Right lung (tissue), 5 donors: ENCODE data around the gene SCYL3. TPM values are rescaled to one million over a fixed set of nuclear protein-coding genes. Genes with fewer than 3 reads are reported as not detected.

Source experiments
- DNase-seq, 2 donors: peaks; one replicate each; pipeline ENCODE4 v3.0.0-alpha.2; 2013
- polyA plus RNA-seq, 5 donors: library from polyadenylated mRNA; unstranded; fragments of 120-200 nt; gene quantifications; one replicate each; pipeline versions ENCODE4 v1.2.1 to v1.2.3, GENCODE V29; 2013; ENCODE audit warnings: inconsistent platforms in 1 of 5, low replicate concordance in 1 of 5; ENCODE audit not compliant: insufficient read length in 5 of 5, insufficient read depth in 1 of 5

SCYL3 gene
- polyA plus RNA-seq, 5 donors, result 15.2 to 23.5 (median 22.9) TPM

DNA sequence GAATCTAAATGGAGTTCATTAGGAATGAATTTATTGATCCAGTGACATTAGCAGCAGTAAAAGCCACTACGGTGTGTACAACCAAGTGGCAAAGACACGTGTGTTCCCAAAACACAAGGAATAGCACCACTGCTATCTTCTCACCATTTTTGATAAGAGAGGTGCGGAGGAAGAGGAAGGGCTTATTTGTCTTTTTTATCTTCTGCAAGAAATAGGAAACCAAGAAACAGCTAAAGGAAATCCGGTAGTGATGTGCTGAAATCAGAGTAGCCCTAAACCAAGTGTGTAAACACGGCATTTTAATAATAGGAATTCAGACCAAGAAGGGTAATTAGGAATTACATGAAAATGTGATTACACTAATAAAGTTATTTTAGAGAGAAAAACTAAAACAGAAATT lies 9.1 kb upstream of the SCYL3 start:
- DNase-seq, result no peak

GRCh38 chr1:169901115-169901514 lies 7.4 kb upstream of the SCYL3 start:
- no peak for DNase-seq

- DNase-seq, result no peak
Measured at GRCh38 chr1:169900571-169900970, 6.9 kb upstream of the SCYL3 start.

GRCh38 chr1:169899519-169900217 lies 6.0 kb upstream of the SCYL3 start:
- no peak for DNase-seq

DNA sequence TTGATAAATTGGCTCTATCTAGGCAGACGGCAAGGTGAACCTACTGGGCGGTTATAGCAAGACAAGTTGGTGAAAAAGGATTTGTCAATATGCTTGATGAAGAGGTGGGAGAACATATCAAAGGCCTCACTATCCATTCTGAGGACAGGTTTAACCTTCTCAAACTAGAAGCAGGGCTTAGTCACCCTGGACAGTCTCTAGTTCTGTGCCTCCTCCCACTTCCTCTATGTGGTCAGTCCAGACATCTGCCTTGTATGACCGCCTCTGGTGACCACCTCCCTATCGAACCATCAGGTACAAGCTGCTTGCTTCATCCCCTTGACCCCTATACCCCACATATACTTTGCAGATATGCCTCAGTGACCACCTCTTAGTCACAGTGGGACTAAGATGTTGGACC lies 2.3 kb upstream of the SCYL3 start:
- DNase-seq, result no peak

DNA sequence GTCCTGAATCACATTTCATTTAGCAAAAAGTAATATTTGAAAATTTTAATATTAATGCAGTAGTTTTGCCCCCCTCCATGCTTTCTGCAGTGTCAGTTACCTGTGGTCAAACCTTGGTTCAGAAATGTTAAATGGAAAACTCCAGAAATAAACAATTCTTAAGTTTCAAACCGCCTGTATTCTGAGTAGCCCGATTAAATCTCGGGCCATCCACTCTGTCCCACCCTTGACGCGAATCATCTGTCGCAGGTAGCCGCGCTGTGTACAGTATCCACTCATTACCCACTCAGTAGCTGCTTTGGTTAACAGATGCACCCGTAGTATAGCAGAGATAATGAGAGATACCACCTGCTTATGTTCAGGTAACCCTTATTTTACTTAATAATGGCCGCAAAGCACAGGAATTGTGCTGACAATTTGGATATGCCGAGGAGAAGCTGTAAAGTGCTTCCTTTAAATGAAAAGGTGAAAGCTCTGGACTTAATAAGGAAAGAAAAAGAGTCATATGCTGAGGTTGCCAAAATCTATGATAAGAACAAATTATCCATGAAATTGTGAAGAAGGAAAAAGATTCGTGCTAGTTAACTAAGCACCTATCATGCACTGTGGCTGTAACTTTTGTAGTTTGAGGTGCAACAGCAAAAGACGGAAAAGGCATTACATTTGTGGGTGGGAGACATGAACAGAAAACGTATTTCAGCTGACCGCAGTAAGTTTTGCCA lies 889 bp upstream of the SCYL3 start:
- no peak for DNase-seq

DNA sequence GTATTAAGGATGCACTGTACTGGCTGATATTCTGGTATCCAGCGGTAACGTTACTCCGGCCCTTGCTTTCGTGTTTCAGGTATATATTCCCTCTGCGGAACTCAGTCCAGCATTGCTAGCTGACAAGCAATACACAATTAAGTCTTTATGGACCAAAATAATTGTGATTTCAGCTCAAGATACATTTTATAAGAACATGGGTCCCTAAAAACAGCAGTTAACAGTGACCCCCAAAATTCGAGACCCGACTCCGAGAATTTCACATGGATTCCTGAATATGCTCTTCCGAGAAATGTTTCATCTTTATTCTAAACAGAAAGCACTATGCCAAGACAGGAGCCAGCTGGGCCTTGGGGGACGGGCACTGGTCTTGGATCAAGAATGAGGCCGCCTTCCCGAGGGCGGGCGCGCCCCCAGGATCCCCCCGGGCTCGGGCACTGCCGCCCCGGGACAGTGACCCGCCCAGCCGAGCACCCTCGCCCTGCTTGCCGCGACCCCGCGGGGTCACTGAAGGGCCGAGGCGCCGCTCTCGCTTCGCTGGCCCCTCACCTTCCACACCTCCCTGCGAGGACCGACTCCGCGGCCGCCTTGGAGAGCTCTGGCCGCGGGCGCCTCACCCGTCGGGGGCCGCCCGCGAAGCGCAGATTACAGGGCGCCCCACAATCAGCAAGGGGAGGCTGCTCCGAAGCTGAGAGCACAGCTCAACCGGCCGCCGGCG lies 610 bp downstream of the SCYL3 start:
- DNase-seq, result no peak

DNA sequence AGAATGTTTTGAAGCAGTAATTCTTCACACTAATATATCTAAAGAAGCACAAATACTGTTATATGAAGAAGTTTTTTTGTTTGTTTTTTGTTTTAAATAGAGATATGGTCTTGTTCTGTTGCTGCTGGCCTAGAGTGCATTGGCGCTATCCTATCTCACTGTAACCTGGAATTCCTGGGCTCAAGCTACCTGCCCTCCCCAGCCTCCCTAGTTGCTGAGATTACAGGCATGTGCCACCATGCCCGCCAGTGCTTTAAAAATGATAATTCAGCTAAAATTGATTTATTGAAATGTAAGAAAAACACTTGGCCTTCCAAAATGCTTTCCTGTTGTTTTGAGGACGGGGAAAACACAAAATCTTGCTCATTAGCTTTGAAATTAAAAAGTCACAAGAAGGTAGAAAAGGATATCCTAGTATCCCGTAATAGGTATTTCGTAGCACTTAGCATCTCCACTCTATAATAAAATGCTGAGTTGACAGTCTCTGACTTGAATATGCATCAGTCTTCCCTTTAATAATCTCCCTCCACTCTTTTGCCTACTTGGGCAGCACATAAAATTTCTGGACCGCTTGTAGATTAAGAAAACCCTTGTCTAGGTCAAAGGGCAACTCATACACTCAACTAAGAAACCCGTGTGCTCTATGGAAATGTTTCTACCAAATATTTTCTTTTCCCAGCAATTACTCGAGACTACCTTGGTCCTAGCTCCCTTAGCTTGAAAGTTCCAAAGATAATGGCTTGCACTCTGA lies 1.3 kb downstream of the SCYL3 start:
- peak in 1 of 2 donors; percentile 2 for DNase-seq

- no peak for DNase-seq
Measured at GRCh38 chr1:169891539-169891885, 2.2 kb downstream of the SCYL3 start.

DNA sequence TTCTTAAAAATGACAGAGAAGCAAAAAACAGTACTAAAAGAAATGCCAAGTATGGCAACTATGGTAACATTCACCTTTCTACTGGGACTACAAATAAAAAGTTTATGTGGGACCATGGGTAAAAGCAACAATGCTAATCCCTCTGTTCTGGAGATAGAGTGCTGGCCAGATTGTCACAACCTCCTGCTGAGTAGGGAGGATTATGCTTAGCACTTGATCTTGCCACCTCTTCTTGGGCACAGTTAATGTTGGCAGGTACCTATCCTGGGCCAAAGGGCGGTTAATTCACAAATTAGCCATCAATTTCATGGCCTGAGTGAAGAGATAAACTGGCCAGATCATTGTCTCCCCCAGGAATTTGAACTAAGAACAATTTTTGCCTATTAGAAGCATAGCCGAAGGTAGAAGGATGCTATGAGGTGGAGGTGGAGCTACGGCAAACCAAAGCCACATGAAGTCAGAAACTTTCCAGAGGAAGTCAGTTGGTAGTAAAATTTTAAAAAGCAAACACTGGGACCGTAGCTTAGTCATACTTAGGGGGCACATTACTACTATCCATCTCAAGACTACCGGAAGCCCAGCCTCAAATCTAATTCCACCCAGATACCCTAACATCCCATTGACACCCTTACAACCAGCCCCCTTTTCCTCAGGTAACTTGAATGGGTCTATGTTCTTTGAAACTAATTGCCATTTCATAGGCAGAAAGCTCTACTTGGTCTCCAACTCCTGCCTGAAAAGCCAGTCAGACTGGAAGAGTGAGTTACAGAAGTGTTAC lies 2.7 kb downstream of the SCYL3 start:
- DNase-seq, result peak; percentile 37 to 48

DNA sequence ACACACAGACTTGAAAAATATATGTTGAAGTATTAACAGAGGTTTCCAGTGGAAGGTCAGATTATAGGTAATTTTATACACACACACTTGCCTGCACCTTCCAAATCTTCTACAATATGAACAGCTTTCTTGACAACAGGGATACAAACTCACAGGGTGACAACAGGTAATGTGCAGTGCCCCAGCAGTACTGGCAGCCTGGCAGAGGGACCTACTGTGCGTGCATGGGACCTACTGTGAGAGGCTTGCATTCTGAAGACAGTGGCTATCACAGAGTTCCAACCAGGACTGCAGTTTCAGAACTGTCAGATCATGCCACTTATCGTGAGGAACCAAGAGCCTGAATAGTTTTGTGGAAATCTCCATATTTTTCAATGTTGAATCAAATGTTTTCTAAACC lies 3.8 kb downstream of the SCYL3 start:
- no peak for DNase-seq

DNA sequence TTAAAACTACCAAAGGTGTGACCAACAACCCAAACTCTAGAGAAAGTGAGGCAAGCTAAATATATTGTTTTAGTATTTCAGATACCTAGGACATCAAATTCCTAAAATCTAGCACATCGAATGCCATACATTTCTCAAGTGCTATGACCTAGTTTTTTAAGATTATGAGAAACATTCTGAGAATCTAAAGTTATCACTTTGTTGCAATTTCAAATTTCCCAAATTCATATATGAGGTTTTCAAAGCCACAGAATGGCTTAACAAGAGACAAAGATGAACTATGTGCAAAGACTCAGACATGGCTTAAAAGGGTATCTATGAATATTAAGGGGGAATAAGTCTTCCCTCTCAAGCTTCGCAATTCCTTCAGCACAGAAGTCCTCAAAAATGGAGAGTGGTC lies 6.8 kb downstream of the SCYL3 start:
- no peak for DNase-seq

GRCh38 chr1:169886422-169886821 lies 7.3 kb downstream of the SCYL3 start:
- DNase-seq, result no peak

GRCh38 chr1:169885207-169885606 lies 8.5 kb downstream of the SCYL3 start:
- DNase-seq, result no peak

DNA sequence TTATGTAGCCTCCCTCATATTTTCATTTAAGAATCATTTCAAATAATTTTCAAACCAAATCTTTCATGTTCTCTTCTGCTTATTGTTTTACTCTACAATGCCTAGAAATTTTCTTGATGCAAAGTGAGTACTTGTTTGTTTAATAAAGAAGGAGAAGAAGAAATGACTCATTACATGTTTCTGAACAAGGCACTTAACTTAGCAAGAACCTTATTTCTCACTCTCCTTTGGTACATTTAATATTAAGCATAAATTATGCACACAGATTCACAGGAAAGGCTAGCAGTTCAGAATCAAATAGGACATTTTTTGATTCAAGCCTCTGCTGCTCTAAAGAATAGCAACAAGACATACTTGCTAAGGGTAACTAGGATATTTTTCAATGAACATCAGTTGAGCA lies 9.1 kb downstream of the SCYL3 start:
- no peak for DNase-seq

DNA sequence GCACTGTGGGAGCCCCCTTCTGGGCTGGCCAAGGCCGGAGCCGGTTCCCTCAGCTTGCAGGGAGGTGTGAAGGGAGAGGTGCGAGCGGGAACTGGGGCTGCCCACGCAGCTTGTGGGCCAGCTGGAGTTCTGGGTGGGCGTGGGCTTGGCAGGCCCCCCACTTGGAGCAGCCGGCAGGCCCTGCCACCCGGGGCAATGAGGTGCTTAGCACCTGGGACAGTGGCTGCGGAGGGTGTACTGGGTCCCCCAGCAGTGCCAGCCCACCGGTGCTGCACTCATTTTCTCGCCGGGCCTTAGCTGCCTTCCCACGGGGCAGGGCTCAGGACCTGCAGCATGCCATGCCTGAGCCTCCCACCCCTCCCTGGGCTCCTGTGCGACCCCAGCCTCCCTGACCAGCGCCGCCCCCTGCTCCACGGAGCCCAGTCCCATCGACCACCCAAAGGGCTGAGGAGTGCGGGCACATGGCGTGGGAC lies 11.6 kb downstream of the SCYL3 start:
- DNase-seq, result no peak

GRCh38 chr1:169879034-169879840 lies 14.5 kb downstream of the SCYL3 start:
- no peak for DNase-seq

DNA sequence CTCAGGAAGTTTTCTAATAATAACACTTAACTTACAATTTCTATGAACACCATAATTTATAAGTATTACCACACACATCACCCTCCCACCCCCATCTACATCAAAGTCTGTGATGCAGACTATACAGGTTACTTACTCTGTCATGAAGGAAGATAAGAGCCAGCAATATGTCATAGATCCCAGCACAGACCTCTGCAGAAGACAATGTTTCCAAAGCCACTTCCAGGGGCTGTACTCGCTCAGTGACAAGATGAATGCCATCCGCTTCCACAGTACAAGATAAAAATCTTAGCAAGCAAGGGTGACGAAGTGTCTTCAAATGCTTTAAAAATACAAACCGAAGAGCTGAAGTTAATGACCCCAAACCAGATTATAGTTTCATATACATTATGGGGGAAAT lies 15.2 kb downstream of the SCYL3 start:
- no peak for DNase-seq

DNA sequence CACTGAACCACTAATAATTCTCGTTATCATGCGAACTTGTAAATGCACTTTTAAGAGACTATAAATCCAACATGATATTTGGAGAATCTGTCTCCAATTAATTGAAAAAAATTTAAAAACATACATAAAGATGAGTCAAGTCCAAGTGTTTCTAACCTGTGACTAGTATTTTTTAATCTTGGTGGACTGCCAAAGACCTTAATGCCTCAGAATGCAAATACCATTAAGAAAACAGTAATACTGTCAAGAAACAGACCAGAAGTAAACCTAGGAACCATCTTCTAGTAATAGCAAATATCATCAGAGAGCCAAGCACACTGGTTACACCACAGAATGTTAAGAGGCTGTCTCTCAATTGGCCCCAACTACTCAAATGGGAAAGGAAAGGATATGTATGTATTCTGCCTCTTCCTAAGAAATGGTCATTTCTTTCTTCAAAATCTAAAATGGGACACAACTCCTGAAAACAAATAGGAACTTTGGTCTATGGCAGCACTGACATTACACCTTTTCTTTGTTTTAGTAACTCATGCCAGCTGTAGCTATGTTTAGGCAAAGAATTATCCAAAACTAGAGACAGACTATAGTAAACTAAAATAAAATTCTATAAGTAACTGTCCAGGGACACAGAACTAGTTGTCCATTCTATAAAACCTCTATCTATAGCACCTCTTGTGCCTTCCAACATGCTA lies 15.8 kb downstream of the SCYL3 start:
- no peak for DNase-seq

GRCh38 chr1:169874229-169874628 lies 19.5 kb downstream of the SCYL3 start:
- no peak for DNase-seq
